ENCODE data around the gene GMPR.

DNA sequence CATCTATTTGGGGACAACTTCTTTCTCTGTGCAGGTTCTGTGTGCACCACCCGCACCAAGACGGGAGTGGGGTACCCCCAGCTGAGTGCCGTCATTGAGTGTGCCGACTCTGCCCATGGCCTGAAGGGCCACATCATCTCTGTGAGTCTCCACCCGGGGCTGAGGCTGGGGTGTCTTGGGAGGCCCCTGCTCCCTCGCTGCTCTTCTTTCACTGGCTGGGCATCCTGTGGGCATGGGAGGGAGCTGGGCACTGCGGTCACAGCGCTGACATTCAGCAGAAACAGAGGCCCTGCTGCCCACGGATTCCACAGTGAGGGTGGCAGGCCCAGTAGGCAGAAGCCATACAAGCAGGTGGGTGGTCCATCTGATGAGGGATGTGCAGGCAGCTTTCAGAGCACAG is 40.4 kb downstream of the GMPR start:
- TF ChIP-seq, protein P1, sequence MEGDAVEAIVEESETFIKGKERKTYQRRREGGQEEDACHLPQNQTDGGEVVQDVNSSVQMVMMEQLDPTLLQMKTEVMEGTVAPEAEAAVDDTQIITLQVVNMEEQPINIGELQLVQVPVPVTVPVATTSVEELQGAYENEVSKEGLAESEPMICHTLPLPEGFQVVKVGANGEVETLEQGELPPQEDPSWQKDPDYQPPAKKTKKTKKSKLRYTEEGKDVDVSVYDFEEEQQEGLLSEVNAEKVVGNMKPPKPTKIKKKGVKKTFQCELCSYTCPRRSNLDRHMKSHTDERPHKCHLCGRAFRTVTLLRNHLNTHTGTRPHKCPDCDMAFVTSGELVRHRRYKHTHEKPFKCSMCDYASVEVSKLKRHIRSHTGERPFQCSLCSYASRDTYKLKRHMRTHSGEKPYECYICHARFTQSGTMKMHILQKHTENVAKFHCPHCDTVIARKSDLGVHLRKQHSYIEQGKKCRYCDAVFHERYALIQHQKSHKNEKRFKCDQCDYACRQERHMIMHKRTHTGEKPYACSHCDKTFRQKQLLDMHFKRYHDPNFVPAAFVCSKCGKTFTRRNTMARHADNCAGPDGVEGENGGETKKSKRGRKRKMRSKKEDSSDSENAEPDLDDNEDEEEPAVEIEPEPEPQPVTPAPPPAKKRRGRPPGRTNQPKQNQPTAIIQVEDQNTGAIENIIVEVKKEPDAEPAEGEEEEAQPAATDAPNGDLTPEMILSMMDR (IDR thresholded peaks at IDR 0.05) = no peak
- no peak for TF ChIP-seq POLR2A (IDR thresholded peaks at IDR 0.05)

All from adrenal gland (tissue), 5 donors.